ENCODE data around the gene MTRF1. TPM values are rescaled to one million over a fixed set of nuclear protein-coding genes. Genes with fewer than 3 reads are reported as not detected.
"Not testable (repeated sequence)": the region's sequence is repeated elsewhere in the genome, so short reads cannot be mapped to it uniquely, and the experiment has no call there.

Gene MTRF1
- total RNA-seq, 1 donor from 2014 or later = 6.2 TPM

- ATAC-seq = no peak
- no peak for DNase-seq (ENCODE audit: low spot score)
These were observed 83.7 kb downstream of the MTRF1 start for GRCh38 chr13:41179593-41180250.

- ATAC-seq (no peak), DNase-seq (ENCODE audit: low spot score) (no peak)
These were observed 85.3 kb downstream of the MTRF1 start for GRCh38 chr13:41178040-41178439.

GRCh38 chr13:41177616-41178015, 85.8 kb downstream of the MTRF1 start:
- ATAC-seq (no peak), DNase-seq (ENCODE audit: low spot score) (no peak)

- DNase-seq (ENCODE audit: low spot score); ATAC-seq: not testable (repeated sequence)
These were observed 87.8 kb downstream of the MTRF1 start for GRCh38 chr13:41175576-41175975.

Other genes with a start within 250 kb of the MTRF1 start
- 22.2 TPM for gene ELF1, start 244.3 kb downstream of the MTRF1 start, total RNA-seq
- 3.9 TPM for gene WBP4, start 202.1 kb downstream of the MTRF1 start, total RNA-seq
- 3.6 TPM for gene KBTBD6, start 130.8 kb downstream of the MTRF1 start, total RNA-seq
- gene KBTBD7, start 69.0 kb downstream of the MTRF1 start, total RNA-seq = 6.3 TPM
- gene NAA16, start 47.7 kb upstream of the MTRF1 start, total RNA-seq = 6.1 TPM
- 0.88 TPM for gene RGCC, start 194.0 kb upstream of the MTRF1 start, total RNA-seq

All from left lobe of liver (tissue), 2 donors.